GM19467 (cell line): Measurements from ENCODE around the gene ESF1.
A peak's percentile ranks its signal among the peaks of the same experiment; 100 is the strongest.
"Not testable (repeated sequence)": the region's sequence is repeated elsewhere in the genome, so short reads cannot be mapped to it uniquely, and the experiment has no call there.

Experiments used
- ATAC-seq: cut with Tn5 transposase; IDR thresholded peaks from one replicate; pipeline ENCODE4 v1.9.1; 2021; ENCODE audit warnings: mild to moderate bottlenecking, moderate library complexity; ENCODE audit not compliant: unreplicated experiment

The ESF1 gene

GRCh38 chr20:13739731-13740649 lies 44.7 kb downstream of the ESF1 start:
- ATAC-seq: no peak

GRCh38 chr20:13738187-13738586 lies 46.5 kb downstream of the ESF1 start:
- ATAC-seq: not testable (repeated sequence)

GRCh38 chr20:13736436-13737191 lies 48.1 kb downstream of the ESF1 start:
- no peak for ATAC-seq

GRCh38 chr20:13735826-13736225 lies 48.9 kb downstream of the ESF1 start:
- ATAC-seq: no peak

GRCh38 chr20:13723011-13723410 lies 61.7 kb downstream of the ESF1 start:
- no peak for ATAC-seq

- ATAC-seq: no peak
These were observed 66.5 kb downstream of the ESF1 start for GRCh38 chr20:13718171-13718570.

- peak; percentile 80 for ATAC-seq
These were observed 67.1 kb downstream of the ESF1 start for GRCh38 chr20:13717631-13718044.

GRCh38 chr20:13715171-13715570 lies 69.5 kb downstream of the ESF1 start:
- ATAC-seq: no peak

GRCh38 chr20:13708234-13708633 lies 76.5 kb downstream of the ESF1 start:
- ATAC-seq: no peak

- no peak for ATAC-seq
These were observed 81.5 kb downstream of the ESF1 start for GRCh38 chr20:13703265-13703664.

GRCh38 chr20:13701486-13701885 lies 83.2 kb downstream of the ESF1 start:
- ATAC-seq: no peak

- ATAC-seq: no peak
These were observed 84.0 kb downstream of the ESF1 start for GRCh38 chr20:13700761-13701160.

GRCh38 chr20:13694420-13695150 lies 90.1 kb downstream of the ESF1 start:
- ATAC-seq: no peak

GRCh38 chr20:13692802-13693736 lies 91.7 kb downstream of the ESF1 start:
- no peak for ATAC-seq

- no peak for ATAC-seq
These were observed 93.8 kb downstream of the ESF1 start for GRCh38 chr20:13690943-13691342.

- ATAC-seq: no peak
These were observed 96.9 kb downstream of the ESF1 start for GRCh38 chr20:13687815-13688214.

GRCh38 chr20:13685623-13686022 lies 99.1 kb downstream of the ESF1 start:
- no peak for ATAC-seq

GRCh38 chr20:13684566-13685222 lies 100.0 kb downstream of the ESF1 start:
- ATAC-seq: peak; percentile 51

- no peak for ATAC-seq
These were observed 100.9 kb downstream of the ESF1 start for GRCh38 chr20:13683833-13684232.
